ENCODE data around the gene SH3PXD2A.

SH3PXD2A gene

GRCh38 chr10:103553743-103554487 lies 301.5 kb downstream of the SH3PXD2A start:
- no peak for DNase-seq

- DNase-seq = no peak
Measured at GRCh38 chr10:103552856-103553742, 302.3 kb downstream of the SH3PXD2A start.

- DNase-seq = no peak
Measured at GRCh38 chr10:103551619-103552602, 303.5 kb downstream of the SH3PXD2A start.

GRCh38 chr10:103550229-103550628 lies 305.1 kb downstream of the SH3PXD2A start:
- DNase-seq = no peak

GRCh38 chr10:103549349-103549685 lies 306.1 kb downstream of the SH3PXD2A start:
- DNase-seq = no peak

GRCh38 chr10:103548581-103549348 lies 306.6 kb downstream of the SH3PXD2A start:
- DNase-seq = no peak

- DNase-seq = no peak
Measured at GRCh38 chr10:103548006-103548405, 307.4 kb downstream of the SH3PXD2A start.

- no peak for DNase-seq
Measured at GRCh38 chr10:103547391-103547946, 307.9 kb downstream of the SH3PXD2A start.

GRCh38 chr10:103546401-103546800 lies 309.0 kb downstream of the SH3PXD2A start:
- no peak for DNase-seq

- DNase-seq = no peak
Measured at GRCh38 chr10:103545771-103546281, 309.6 kb downstream of the SH3PXD2A start.

- no peak for DNase-seq
Measured at GRCh38 chr10:103545366-103545765, 310.0 kb downstream of the SH3PXD2A start.

GRCh38 chr10:103544657-103545310 lies 310.6 kb downstream of the SH3PXD2A start:
- DNase-seq = no peak

Data from fibroblast of skin of abdomen (primary cell).